ENCODE measurements around the gene SFTPB.

- TF ChIP-seq EZH2phosphoT487 (IDR thresholded peaks at IDR 0.05; ENCODE audit: low read depth) (no peak), CTCF (IDR thresholded peaks at IDR 0.05; ENCODE audit: low read depth, low read length) (no peak)
These were observed 17.5 kb downstream of the SFTPB start for GRCh38 chr2:85650456-85650855.
